Natural killer cell (primary cell): ENCODE results near the gene CCL25. TPM values are rescaled to one million over a fixed set of nuclear protein-coding genes. Genes with fewer than 3 reads are reported as not detected.
A peak's percentile ranks its signal among the peaks of the same experiment; 100 is the strongest.

ENCODE experiments used
- ATAC-seq, 3 donors: fragments of 150-1000 bp in 2 of 3; fragments of 200-7000 bp in 1 of 3; cut with Tn5 transposase; 1 replicate in 1 of 3; 2 replicates in 2 of 3; pipeline ENCODE4 v1.10.0; 2021; ENCODE audit warnings: mild to moderate bottlenecking in 2 of 3, moderate library complexity in 2 of 3
- DNase-seq, 2 donors: peaks; one replicate each; pipeline versions ENCODE4 v3.0.0 to v3.0.0-alpha.2; 2013 to 2021; ENCODE audit warnings: mixed read lengths in 1 of 2
- H3K27ac ChIP-seq: one replicate; pipeline ENCODE4 v1.5.1; 2013; ENCODE audit warnings: mild to moderate bottlenecking, low read length
- H3K27me3 ChIP-seq: one replicate; pipeline ENCODE4 v1.6.1; 2013; ENCODE audit warnings: low read length; ENCODE audit not compliant: control insufficient read depth, insufficient read depth
- H3K36me3 ChIP-seq: one replicate; pipeline ENCODE4 v1.6.1; 2013; ENCODE audit warnings: low read length; ENCODE audit not compliant: control insufficient read depth, insufficient read depth
- H3K4me1 ChIP-seq: one replicate; pipeline ENCODE4 v1.6.1; 2013; ENCODE audit warnings: low read length; ENCODE audit not compliant: control insufficient read depth, insufficient read depth
- H3K4me3 ChIP-seq: one replicate; pipeline ENCODE4 v1.5.1; 2013; ENCODE audit warnings: low read length
- H3K9me3 ChIP-seq: one replicate; pipeline ENCODE4 v1.6.1; 2013; ENCODE audit warnings: low read length; ENCODE audit not compliant: control insufficient read depth, insufficient read depth
- H3K27ac Mint-ChIP-seq, 2 donors: one replicate each; pipeline ENCODE4 v1.8.0; 2022; ENCODE audit warnings: mild to moderate bottlenecking in 2 of 2, mixed read lengths in 2 of 2, moderate library complexity in 1 of 2
- H3K27me3 Mint-ChIP-seq, 2 donors: one replicate each; pipeline ENCODE4 v1.8.0; 2022; ENCODE audit warnings: low read depth in 2 of 2, mixed read lengths in 2 of 2
- H3K36me3 Mint-ChIP-seq: one replicate; pipeline ENCODE4 v1.8.0; 2022; ENCODE audit warnings: mixed read lengths
- H3K4me1 Mint-ChIP-seq, 2 donors: one replicate each; pipeline ENCODE4 v1.8.0; 2022; ENCODE audit warnings: mixed read lengths in 2 of 2
- H3K4me3 Mint-ChIP-seq: one replicate; pipeline ENCODE4 v1.8.0; 2022; ENCODE audit warnings: mild to moderate bottlenecking, moderate library complexity, mixed read lengths
- H3K9me3 Mint-ChIP-seq, 2 donors: one replicate each; pipeline ENCODE4 v1.8.0; 2022; ENCODE audit warnings: mixed read lengths in 2 of 2
- CTCF ChIP-seq: fragments of 200-600 bp; IDR thresholded peaks from one replicate; pipeline ENCODE4 v1.8.0; 2022; ENCODE audit warnings: antibody characterized with exemption
- WGBS: methylation state at CpG from one replicate; pipeline ENCODE4 v1.1.7; 2013; ENCODE audit warnings: missing lambda C conversion rate; ENCODE audit not compliant: insufficient coverage; 5-methylcytosine and 5-hydroxymethylcytosine counted together
- intact Hi-C: fragments of 100-400 bp; cut with micrococcal nuclease; formaldehyde crosslinking; loops from one replicate; pipeline ENCODE4 v1.14.2; 2022
- total RNA-seq, 4 donors: library from RNA; stranded (reverse); fragments of 120-200 nt in 1 of 4; gene quantifications; one replicate each; pipeline versions ENCODE4 v1.2.3 to v1.2.4, GENCODE V29; 2013 to 2022

The CCL25 gene
- total RNA-seq, 3 donors from 2014 or later (not counting 1 experiment from before 2014, with no cell fraction given) = 0.28 TPM; not detected in 2

DNA sequence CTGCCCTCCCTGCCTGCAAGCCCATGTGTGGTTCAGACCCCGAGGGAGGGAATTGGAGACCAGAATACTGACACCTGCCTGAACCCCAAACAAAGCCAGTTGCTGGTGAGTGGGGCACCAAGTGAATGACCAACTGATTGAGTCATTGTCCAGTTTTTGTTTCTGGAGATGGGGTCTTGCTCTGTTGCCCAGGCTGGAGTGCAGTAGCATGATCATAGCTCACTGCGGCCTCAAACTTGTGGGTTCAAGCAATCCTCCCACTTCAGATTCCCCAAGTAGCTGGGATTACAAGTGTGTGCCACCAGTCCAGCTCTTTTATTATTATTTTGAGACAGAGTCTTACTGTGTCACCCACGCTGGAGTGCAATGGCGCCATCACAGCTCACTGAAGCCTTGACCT is 4.0 kb downstream of the CCL25 start:
- Histone ChIP-seq H3K9me3 (no peaks in the 10 kb centered on the region), H3K4me1 (peaks cover 9% of the 10 kb centered on the region), H3K36me3 (no peaks in the 10 kb centered on the region), H3K27ac (no peak overlapping the region), H3K4me3 (no peak overlapping the region), H3K27me3 (no peaks in the 10 kb centered on the region)
- no peaks in the 10 kb centered on the region for H3K9me3 Mint-ChIP-seq
- H3K4me3 Mint-ChIP-seq = no peak overlapping the region
- H3K27ac Mint-ChIP-seq = no peak overlapping the region
- DNase-seq (no peak), ATAC-seq (no peak)
- peaks cover 7 to 14% of the 10 kb centered on the region in 2 donors for H3K4me1 Mint-ChIP-seq
- H3K27me3 Mint-ChIP-seq = no peaks in the 10 kb centered on the region
- intact Hi-C loops = no loop called here
- TF ChIP-seq CTCF = no peak
- no peaks in the 10 kb centered on the region for H3K36me3 Mint-ChIP-seq
- WGBS = 90% methylated on average over 4 of the region's 4 CpGs

DNA sequence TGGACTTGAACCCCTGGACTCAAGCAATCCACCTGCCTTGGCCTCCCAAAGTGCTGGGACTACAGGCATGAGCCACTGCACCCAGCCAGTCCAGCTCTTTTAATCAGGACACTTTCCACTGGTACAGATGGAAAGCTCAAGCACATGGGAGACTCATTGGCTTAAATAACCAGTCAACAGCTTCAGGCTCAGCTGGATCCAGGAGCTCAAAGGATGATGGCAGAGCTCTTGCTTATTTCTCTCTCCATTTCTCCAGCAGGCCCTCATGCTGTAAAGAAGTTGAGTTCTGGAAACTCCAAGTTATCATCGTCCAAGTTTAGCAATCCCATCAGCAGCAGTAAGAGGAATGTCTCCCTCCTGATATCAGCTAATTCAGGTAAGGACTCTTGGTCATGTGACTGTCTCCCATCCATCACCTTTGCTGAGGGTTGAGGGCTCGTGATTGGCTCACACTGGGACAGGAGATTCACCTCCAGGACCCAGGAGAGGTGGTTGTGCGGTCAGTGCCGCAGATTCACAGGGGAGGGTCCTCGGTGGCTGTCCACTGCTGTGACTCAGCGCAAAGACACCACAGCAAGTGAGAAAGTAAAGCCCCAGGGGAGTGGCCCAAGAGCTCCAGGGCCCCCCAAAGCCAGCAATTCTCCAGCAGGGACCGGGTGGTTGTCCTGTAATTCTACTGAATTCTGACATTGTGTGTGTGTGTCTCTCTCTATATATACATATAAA is 5.1 kb downstream of the CCL25 start:
- no peak for ATAC-seq
- no peak overlapping the region for H3K4me3 Mint-ChIP-seq

GRCh38 chr19:8064911-8065874 is 12.6 kb downstream of the CCL25 start:
- Histone ChIP-seq H3K27me3 (no peaks in the 10 kb centered on the region), H3K9me3 (peaks cover 14% of the 10 kb centered on the region), H3K4me3 (no peak overlapping the region), H3K4me1 (peaks cover 10% of the 10 kb centered on the region), H3K27ac (no peak overlapping the region), H3K36me3 (no peaks in the 10 kb centered on the region)
- WGBS = 59% methylated on average over 24 of the region's 24 CpGs
- intact Hi-C loops = no loop called here
- Mint-ChIP-seq H3K27ac (peak overlapping the region; percentile 21 to 57), H3K9me3 (peaks cover 1 to 5% of the 10 kb centered on the region in 2 donors), H3K27me3 (no peaks in the 10 kb centered on the region), H3K36me3 (peaks cover 5% of the 10 kb centered on the region), H3K4me1 (peaks cover 8 to 10% of the 10 kb centered on the region in 2 donors), H3K4me3 (peak overlapping the region; percentile 35)
- DNase-seq = no peak
- peak in 2 of 3 donors; percentile 53 to 63 for ATAC-seq
- no peak for TF ChIP-seq CTCF

More for the DNA sequence above, 5.1 kb downstream of the CCL25 start:
- H3K27ac Mint-ChIP-seq = no peak overlapping the region
- Histone ChIP-seq H3K27me3 (no peaks in the 10 kb centered on the region), H3K9me3 (no peaks in the 10 kb centered on the region), H3K36me3 (no peaks in the 10 kb centered on the region), H3K27ac (no peak overlapping the region), H3K4me1 (no peaks in the 10 kb centered on the region), H3K4me3 (no peak overlapping the region)
- H3K36me3 Mint-ChIP-seq = no peaks in the 10 kb centered on the region
- 81% methylated on average over 6 of the region's 7 CpGs for WGBS
- intact Hi-C loops = no loop called here
- TF ChIP-seq CTCF = no peak
- DNase-seq = no peak
- H3K4me1 Mint-ChIP-seq = peaks cover 0 to 4% of the 10 kb centered on the region in 2 donors
- no peaks in the 10 kb centered on the region for H3K9me3 Mint-ChIP-seq
- no peaks in the 10 kb centered on the region for H3K27me3 Mint-ChIP-seq
